ENCODE data around the gene CCNQ.
A peak's percentile ranks its signal among the peaks of the same experiment; 100 is the strongest.

The CCNQ gene

DNA sequence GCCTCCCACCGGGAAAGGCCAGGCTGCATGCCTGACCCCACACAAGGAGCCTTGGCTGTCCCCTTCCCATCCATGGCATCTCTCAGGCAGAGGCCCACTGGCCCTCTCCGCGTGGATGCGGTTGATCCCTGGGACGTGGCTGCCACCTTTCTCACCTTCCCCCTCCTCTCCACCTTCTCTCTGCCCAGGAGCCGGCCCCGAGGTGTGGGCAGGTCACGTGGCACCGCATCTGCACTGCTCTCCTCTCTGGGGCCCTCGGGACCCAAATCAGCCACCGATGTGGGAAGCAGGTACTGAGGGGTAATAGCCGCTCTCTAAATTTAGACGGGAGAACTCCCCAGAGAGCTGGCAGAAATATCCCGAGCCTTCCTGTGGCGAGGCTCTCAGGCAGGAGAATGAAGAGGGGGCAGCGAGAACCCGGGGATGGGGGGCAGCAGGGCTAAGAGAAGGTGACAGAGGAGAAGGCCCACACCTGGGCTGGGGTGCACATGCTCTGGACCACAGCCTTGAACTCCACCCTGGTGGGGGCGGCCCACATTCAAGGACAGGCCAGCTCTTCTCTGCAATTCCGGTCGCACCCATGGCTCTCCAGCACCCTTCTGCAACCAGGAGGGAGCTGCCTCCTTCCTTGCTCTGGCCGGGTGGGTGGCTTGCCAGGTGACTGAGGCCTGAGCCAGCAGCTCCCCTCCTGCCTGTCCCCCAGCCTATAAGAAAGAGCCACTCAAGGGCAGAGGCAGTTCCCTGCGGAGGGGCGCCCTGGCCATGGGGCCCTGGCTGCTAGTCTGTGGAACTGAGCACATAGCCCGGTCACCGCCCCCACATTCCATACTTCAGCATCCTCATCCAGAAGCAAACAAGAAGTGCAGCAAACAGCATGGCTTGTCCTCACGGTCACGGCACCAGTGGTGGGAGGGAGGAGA, 38.4 kb upstream of the CCNQ start:
- no peak for DNase-seq

- no peak for DNase-seq
Observed at GRCh38 chrX:153636716-153637115, 37.8 kb upstream of the CCNQ start.

DNA sequence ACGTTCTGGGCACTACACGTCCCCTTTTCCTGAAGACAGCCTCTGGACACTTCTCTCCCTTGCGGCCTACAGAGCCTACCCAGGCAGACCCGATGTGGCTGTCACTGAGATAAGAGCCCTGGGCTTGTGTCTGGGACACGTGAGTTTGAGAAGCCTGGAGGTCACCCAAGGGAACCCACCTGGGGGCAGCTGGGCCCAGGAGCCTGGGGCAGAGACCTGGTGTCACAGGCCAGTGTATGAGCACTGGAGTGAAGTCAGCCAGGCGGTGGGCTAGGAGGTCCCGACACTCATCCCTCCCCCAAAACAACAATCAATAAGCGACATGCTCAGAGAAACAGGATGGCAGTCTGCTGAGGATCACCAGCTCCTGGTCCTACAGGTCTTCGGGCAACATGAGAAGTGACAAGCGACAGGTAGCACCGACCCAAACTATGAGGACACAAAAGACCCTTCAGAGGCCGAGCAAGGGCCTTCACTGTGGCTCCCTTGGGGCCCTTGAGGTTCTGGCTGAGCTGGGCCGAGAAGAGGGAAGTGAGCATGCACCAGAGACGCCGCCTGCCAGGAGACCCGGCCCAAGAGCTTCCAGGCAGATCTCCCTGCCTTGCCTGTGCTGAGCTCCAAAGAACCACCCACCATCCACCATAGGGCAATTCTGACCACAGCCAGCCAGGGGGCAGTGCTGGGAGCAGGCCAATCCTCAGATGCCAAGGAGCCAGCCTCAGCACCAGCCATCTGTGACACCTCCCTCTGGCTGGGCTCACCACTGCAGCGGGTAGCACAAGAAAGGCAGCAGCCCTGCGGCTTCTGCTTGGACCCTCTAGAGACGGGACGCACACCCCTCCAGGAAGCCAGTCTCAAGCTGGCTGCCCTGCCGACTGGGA, 37.1 kb upstream of the CCNQ start:
- no peak for DNase-seq

DNA sequence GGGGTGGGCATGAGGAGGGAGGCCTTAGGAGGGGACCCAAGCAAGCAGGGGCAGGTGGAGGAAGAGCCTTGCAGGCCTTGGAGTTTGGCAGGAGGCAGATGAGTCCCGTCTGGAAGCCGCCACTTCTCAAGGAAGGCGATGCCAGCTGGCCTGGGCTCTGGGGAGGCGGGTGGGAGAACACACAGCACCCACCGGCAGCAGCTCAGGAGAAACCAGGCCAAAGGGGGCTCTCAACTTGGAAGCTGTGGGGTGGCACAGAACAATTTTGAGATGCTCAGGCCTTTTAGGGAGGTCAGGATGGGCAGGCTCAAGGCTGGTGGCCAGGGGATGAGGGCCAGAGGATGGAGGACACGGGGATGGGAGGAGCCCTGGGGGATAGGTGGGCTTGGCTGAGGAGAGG, 36.4 kb upstream of the CCNQ start:
- DNase-seq, result no peak

DNA sequence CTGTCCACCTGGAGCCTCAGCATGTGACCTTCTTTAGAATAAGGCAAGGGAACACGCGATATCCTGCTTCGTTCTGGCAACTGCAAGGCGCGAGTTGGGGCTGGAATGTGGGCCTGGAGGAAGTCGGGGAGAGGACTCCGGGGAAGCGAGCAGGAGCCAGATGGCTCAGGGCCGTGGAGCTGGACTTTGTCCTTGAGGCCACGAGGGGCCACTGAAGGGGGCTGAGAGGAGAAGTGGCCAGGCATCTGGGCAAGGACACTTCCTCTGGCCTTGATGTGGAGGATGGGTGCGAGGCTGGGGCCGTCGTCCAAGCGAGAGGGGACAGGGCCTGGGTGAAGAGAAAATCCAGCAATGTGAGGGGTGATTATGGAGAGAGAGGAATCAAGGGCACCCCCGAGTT, 35.9 kb upstream of the CCNQ start:
- DNase-seq, result peak; percentile 64

DNA sequence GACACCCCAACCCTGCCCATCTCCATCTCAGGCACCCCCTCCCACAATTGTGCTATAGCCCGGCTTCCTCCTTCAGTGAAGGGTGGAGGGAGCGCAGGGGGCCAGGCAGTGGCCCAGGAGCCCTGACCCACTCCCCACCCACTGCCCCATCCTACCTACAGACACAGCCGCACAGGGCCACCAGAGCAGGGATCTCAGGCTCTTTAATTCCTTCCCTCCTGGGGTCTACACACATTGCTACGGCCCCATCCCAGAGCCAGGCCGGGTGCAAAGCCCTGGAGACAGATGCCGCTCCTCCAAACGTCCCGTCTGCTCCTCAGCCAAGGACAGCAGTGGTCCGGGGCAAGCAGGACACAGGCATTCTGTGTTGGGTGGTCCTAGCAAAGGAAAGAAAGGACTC, 35.3 kb upstream of the CCNQ start:
- DNase-seq, result no peak

DNA sequence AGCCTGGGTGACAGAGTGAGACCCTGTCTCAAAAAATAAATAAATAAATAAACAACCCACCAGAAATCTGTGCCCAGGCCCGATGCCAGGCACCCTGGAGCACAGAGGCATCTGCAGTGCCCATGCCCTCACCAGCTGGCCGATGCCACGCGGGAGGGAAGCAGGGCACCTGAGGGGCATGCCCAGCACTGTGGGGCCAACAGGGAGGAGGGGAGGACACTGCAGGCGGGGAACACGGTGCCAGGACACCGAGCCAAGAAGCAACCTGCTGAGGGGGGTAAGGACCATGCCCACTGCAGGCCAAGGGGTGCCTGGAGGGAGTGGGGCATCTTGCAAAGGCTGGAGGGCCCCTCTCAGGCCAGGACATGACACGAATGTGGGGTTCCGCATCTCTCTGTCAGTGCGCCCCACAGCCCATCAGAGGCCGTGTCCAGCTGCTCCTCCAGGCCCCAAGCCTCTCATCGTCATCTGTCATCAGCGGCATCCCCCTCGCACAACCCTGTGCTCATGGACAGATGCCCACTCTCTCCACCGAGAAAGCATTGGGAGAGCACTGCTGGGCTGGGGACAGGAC, 34.8 kb upstream of the CCNQ start:
- DNase-seq, result no peak

GRCh38 chrX:153633048-153633447, 34.1 kb upstream of the CCNQ start:
- no peak for DNase-seq

DNA sequence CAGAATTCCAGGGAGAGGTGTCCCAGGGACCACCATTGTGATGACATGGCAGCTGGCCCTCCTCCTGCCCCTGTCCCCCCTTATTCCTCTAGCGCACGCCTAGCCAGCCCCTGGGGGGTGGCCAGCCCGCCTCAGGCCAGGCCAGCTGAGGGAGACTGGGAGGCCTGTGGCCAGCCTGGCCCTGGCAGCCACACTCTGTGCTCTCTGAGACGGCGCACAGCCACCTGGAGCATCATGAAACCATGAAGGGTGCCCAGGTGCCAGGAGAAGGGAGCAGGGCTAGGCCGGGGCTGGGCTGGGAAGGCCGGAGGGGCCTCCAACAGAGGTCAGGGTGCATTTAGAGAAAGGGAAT, 33.6 kb upstream of the CCNQ start:
- DNase-seq, result no peak

DNA sequence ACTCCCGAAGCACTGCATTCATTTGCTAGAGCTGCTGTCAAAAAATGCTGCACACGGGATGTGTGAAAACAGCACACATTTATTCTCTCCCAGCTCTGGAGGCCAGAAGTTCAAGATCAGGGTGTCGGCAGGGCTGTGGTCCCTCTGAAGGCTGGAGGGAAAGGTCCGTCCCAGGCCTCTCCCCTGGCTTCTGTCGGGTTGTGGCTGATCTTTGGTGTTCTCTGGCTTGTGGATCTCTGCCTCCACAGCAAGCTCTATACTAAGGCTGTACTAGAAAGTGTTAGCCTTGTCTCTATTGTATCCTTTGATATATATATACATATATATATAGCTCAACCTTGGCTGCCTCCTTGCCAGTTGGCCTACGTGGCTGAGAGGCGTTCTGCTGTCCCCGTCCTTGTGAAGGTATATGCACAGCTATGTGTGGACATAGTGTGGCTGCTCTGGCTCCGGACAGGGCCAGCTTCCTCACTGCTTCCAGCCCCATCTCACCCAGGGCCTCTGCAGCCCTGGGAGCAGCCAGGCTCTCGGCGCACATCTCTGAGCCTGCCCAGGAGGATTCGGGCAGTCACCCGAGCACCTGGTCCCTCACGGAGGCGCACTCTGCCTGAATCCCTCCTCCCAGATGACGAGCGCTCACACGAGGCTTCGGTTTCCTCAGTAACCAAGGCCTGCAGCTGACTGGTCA, 33.1 kb upstream of the CCNQ start:
- DNase-seq, result no peak

DNA sequence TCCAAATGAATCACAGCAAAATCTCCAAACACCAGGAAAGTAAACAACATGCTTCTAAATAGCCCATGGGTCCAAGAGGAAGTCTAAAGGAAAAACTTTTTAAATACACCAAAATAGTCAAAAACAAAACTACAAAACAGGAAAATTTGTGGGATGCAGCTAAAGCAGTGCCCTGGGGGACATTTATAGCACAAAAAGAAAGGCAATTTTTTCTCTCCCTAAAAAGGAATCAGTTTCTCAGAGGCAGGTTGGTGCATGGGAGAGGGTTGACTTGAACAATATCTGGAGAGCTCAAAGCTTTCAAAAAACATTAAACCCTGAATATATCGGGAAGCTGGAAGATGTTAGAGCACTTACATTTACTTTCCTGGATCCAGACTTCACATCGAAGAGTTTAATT, 32.4 kb upstream of the CCNQ start:
- DNase-seq, result no peak

DNA sequence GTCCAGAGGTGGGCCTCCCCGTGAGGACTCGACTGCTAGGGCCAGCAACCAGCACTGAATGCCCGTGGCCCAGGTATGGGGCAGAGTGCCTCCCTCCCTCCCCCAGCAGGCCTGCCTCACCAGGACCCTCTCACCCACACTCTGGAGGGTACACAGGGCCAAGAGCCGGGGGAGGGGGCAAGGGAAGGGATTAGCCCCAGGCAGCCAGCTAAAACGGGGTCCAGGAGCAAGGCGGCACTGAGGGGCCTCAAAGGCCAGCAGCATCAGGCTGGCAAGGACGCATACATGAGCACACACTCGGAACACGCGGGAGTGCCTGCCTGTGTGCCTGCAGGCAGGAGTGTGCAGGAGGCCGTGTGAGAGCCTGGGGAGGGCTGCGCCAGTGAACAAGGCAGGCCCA, 29.7 kb upstream of the CCNQ start:
- DNase-seq, result no peak

- no peak for DNase-seq
Observed at GRCh38 chrX:153628129-153628528, 29.2 kb upstream of the CCNQ start.

DNA sequence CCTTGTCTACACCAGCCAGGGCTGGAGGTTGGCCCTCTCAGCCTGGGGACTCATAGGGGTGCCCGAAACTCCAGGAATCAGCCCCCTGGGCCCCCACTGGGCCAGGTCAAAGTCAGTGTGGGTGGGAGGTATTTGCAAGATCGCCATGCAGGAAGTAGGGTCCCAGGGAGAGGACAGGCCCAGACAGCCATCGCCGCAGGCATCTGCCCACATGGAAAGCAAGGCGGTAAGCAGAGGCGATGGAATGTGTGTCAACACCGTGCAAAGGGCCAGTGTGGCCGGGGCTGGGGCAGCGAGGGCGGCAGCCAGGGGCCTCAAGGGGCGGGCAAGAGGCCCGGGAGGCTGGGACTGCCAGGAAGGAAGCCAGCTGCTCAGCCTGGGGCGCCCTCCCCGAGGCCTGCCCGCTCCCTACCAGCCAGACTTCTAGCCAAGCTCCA, 28.8 kb upstream of the CCNQ start:
- DNase-seq, result no peak

GRCh38 chrX:153626863-153627674, 28.1 kb upstream of the CCNQ start:
- DNase-seq, result no peak

DNA sequence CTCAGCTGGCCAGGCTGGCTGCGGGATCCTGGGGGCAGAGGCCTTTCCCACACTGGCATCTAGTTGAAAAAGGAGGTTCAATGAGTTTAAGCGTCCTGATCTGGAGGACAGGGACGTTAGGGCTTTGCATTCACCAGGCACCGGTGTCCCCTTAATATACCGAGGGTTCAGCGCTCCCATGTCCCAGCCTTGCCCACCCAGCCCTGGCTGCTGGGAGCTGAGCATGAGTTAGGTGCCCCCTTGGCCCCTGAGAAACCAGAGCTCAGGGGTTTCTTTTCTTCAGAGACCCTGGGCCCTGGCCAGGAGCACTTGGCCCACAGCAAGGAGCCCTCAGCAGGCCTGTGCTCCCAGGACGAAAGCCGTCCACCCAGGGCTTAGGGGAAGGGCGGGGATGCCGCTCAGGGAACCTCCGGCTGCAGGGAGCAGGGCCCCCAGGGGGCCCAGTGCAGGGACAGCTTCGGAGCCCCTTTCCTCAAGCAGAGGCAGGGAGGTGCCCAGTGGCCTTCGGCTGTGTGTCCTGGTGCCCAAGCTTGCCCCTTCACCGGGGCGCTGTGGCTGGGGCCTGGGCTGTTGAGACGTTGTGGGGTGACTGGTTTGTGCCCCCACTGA, 27.2 kb upstream of the CCNQ start:
- DNase-seq, result no peak

DNA sequence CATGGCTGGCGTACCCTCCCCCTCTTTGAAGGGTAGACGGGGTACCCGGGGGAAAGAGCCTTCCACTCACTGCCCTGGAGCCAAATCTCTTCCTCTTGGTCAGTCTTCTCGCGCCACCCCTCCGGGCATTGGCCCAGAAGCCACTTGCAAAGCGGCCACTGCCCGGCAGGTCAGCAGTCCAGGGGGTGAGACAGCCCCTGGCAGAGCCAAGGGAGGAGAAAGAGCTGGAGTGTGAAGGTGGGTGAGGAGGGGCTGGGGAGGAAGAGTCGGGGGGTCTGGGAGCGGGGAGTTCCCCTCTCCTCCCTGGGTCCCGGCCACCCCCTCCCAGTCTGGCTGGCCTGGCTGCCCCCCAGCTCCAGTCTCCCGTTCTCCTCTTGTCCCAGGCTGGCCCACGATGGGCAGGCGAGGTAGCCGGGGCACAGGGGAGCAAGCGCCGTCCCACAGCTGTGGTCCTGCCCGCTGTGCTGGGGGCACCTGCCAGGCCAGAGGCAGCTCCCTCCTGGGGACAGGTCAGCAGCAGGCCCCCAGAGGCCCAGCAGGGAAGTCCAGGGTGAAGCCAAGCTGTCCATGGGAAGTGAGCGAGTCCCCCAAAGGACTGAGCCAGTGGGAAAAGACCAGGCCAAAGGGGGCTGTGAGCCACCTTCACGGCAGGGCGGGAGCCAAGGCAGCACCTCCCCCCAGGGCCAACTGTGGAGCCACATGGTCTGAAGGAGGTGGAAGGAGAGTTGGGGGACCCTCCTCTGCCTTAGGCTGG, 26.5 kb upstream of the CCNQ start:
- DNase-seq, result no peak

DNA sequence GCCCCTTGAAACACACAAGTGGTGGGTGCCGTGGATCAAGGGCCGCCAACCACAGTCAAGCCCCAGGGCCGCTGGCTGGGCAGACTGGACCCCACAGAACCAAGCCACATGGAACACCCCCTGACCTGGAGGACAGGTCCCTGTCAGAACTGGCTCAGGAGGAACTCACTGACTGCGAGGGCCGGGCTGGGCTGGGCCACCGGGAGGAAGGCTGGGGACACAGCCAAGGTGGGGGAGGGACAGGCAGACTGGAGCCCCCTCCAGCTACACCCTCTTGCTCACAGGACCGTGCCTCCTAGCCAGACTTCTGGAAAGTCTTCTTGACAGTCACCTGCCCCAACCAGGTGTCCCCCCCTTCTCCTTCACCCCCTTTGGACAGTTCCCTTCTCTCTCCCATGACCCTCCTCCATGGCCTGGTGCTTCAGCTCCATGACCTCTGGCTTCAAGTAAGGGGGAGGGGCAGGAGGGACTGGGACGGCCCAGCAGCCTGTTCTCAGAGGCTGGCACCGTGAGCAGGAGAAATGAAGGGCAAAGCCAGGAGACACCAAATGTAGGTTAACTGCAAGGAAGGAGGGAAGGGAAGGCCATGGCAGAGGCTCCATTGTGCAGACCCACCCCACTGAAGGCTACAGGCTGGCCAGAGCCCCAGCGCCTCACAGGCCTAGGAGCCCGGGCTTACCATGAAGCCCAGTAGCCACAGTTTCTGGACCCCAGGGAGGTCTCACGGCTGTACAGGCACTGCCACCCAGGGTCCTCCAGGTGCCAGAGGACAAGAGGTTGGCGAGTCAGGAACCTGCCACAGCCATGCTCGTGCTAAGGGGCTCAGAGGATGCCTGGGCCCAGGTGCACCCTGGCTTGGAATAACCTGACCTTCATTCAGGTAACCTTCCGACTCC, 25.5 kb upstream of the CCNQ start:
- no peak for DNase-seq

GRCh38 chrX:153623310-153624029, 24.5 kb upstream of the CCNQ start:
- no peak for DNase-seq
